Measurements from ENCODE around the gene CLIC5.

DNA sequence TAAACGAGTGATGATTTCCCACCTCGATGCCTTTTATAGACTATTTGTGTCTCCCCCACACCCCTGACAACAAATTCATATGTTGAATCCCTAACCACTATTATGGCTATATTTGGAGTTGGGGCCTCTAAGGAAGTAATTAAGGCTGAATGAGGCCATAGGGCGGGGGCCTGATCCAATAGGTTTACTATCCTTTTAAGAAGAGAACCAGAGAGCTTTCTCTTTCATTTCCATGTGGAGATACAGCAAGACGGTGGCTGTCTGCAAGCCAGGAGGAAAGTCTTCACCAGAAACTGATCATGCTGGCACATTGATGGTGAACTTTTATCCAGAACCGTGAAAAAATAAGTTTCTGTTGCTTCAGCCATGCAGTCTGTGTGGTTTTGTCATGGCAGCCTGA is 38.9 kb upstream of the CLIC5 start:
- TF ChIP-seq POLR2A (IDR thresholded peaks at IDR 0.05), result no peak
- TF ChIP-seq, protein P1, sequence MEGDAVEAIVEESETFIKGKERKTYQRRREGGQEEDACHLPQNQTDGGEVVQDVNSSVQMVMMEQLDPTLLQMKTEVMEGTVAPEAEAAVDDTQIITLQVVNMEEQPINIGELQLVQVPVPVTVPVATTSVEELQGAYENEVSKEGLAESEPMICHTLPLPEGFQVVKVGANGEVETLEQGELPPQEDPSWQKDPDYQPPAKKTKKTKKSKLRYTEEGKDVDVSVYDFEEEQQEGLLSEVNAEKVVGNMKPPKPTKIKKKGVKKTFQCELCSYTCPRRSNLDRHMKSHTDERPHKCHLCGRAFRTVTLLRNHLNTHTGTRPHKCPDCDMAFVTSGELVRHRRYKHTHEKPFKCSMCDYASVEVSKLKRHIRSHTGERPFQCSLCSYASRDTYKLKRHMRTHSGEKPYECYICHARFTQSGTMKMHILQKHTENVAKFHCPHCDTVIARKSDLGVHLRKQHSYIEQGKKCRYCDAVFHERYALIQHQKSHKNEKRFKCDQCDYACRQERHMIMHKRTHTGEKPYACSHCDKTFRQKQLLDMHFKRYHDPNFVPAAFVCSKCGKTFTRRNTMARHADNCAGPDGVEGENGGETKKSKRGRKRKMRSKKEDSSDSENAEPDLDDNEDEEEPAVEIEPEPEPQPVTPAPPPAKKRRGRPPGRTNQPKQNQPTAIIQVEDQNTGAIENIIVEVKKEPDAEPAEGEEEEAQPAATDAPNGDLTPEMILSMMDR (IDR thresholded peaks at IDR 0.05), result no peak

All from testis (tissue), 2 donors.